Muscle of leg (tissue), 16 donors: ENCODE data around the gene KRT35. TPM values are rescaled to one million over a fixed set of nuclear protein-coding genes. Genes with fewer than 3 reads are reported as not detected.

Experiments
- DNase-seq: peaks from one replicate; pipeline ENCODE4 v3.0.0; 2013
- H3K27ac ChIP-seq: one replicate; pipeline ENCODE4 v1.5.1; 2013; ENCODE audit warnings: mild to moderate bottlenecking, low read length, control low read depth
- H3K27me3 ChIP-seq: one replicate; pipeline ENCODE4 v1.6.1; 2013; ENCODE audit warnings: low read length; ENCODE audit not compliant: control insufficient read depth, insufficient read depth
- H3K36me3 ChIP-seq: one replicate; pipeline ENCODE4 v1.6.1; 2013; ENCODE audit warnings: low read length; ENCODE audit not compliant: control insufficient read depth, insufficient read depth
- H3K4me1 ChIP-seq: one replicate; pipeline ENCODE4 v1.6.1; 2013; ENCODE audit warnings: low read length; ENCODE audit not compliant: control insufficient read depth, insufficient read depth
- H3K4me3 ChIP-seq: one replicate; pipeline ENCODE4 v1.5.1; 2013; ENCODE audit warnings: low read length, control low read depth
- H3K9me3 ChIP-seq: replicated peaks from 2 replicates; pipeline ENCODE4 v1.6.1; 2013; ENCODE audit warnings: low read depth, low read length; ENCODE audit not compliant: control insufficient read depth
- WGBS: methylation state at CpG from one replicate; pipeline ENCODE4 v1.1.5; 2013; ENCODE audit warnings: missing lambda C conversion rate; ENCODE audit not compliant: insufficient coverage; 5-methylcytosine and 5-hydroxymethylcytosine counted together
- long read RNA-seq, 11 donors: transcript quantifications; one replicate each; lab custom pipeline, GENCODE V29; 2026
- polyA plus RNA-seq, 8 donors: library from polyadenylated mRNA; unstranded; fragments of 120-200 nt; gene quantifications; one replicate each; pipeline versions ENCODE4 v1.2.1 to v1.2.3, GENCODE V29; 2013; ENCODE audit warnings: inconsistent platforms in 1 of 8, low replicate concordance in 1 of 8; ENCODE audit not compliant: insufficient read length in 8 of 8, insufficient read depth in 1 of 8
- total RNA-seq: library from RNA; stranded (reverse); fragments of 120-200 nt; gene quantifications from one replicate; pipeline ENCODE4 v1.2.4, GENCODE V29; 2013

KRT35 gene
- not detected for total RNA-seq
- polyA plus RNA-seq = under 1 TPM in 1 of 8 donors, not detected in 7; 0.08 TPM
- long read RNA-seq, donor 1 = 0 reads
- long read RNA-seq, donor 2 = 0 reads
- long read RNA-seq, donor 3 = 0 reads
- long read RNA-seq, donor 4 = 0 reads
- long read RNA-seq, donor 5 = 0 reads
- long read RNA-seq, donor 6 = 0 reads
- long read RNA-seq, donor 7 = 0 reads
- long read RNA-seq, donor 8 = 0 reads
- long read RNA-seq, donor 9 = 0 reads
- long read RNA-seq, donor 10 = 0 reads
- long read RNA-seq, donor 11 = 0 reads

GRCh38 chr17:41481036-41481435 lies at the start of gene KRT35:
Gene KRT35 (minus strand): TSS chr17:41481151. CDS start chr17:41481097, 54 bp downstream.
- no peak within 1 kb of the TSS for H3K27ac ChIP-seq

DNA sequence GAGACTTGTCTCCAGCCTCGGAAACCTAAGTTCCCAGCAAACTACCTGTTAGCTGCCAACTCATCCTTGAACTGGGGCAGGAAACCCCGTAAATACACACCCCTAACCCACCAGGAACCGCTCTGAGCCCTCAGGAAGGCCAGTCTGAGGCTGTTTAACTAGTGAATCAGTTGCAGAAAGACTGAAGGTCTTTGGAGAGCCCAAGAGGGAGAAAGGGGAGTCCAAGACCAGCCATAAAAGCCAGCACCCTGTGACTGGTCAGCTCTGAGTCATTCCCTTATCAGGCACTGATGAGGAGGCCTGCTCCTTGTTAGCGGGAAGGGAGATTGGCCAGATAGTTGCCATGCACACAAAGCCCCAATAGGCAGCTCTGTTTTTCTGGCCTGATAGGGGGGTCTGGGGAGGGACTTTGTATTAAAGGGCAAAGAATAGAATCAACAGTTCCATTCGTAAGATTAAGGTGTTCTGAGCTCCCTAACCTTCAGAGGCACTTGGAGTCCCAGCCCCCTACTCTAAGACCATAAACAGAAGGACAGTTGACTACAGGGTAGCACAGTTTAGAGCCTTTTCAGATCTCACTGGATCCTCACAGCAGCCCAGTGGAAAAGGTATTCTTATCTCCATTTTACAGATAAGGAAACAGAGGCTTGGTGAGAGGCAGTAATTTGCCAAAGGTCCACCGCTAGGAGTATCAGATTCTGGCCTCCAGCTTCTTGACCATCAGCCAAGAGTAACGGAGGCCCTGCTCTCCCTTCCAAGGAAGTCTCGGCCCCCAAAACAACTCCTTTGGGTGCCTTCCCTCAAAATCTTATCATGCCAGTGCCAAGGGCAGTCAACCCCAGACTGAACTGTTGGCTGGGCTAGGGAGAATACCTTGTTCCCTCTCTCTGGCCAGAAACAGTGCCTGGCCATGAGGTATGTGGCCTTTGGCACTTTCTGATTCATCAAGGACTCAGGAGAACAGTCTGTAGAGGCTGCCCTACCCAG lies 49.4 kb upstream of the KRT35 start:
- Histone ChIP-seq H3K4me3 (no peak overlapping the region), H3K4me1 (peaks cover 12% of the 10 kb centered on the region), H3K9me3 (no peaks in the 10 kb centered on the region), H3K27ac (no peak overlapping the region), H3K27me3 (peaks cover 71% of the 10 kb centered on the region), H3K36me3 (no peaks in the 10 kb centered on the region)
- 20% methylated on average over 2 of the region's 8 CpGs for WGBS
- no peak for DNase-seq

More at GRCh38 chr17:41481036-41481435, at the start of gene KRT35:
- Histone ChIP-seq H3K36me3 (no peaks in the 10 kb centered on the region), H3K4me3 (no peak within 1 kb of the TSS), H3K27me3 (peaks cover 2% of the 10 kb centered on the region), H3K4me1 (no peaks in the 10 kb centered on the region), H3K9me3 (no peaks in the 10 kb centered on the region)
- DNase-seq = no peak
- 75% methylated on average over 2 of the region's 2 CpGs for WGBS

- Histone ChIP-seq H3K9me3 (no peaks in the 10 kb centered on the region), H3K27me3 (peaks cover 72% of the 10 kb centered on the region), H3K27ac (no peak overlapping the region), H3K4me1 (peaks cover 12% of the 10 kb centered on the region), H3K36me3 (no peaks in the 10 kb centered on the region), H3K4me3 (no peak overlapping the region)
- 72% methylated on average over 2 of the region's 5 CpGs for WGBS
- no peak for DNase-seq
These were observed 48.6 kb upstream of the KRT35 start for GRCh38 chr17:41529491-41529915.

DNA sequence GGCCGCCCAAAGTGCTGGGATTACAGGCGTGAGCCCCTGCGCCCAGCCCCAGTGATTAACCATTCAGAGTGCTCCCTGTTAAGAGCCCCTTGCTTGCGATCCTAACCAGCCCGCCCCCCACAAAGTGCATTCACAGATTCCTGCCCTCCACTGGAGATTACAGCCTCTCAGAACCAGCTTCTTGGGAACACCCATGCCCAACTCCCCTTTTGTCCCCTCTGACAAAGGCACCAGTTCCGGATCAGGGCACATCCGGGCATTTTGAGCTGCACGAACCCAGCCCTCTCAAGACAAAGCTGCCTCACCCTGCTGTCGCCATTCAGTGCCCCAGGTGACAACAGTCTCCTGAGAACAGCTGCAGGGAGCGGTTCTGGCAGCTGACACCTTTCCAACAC lies 48.0 kb upstream of the KRT35 start:
- Histone ChIP-seq H3K4me1 (peaks cover 12% of the 10 kb centered on the region), H3K27ac (no peak overlapping the region), H3K36me3 (no peaks in the 10 kb centered on the region), H3K27me3 (peaks cover 77% of the 10 kb centered on the region), H3K4me3 (no peak overlapping the region), H3K9me3 (no peaks in the 10 kb centered on the region)
- DNase-seq = no peak
- WGBS = 43% methylated on average over 10 of the region's 10 CpGs

- peaks cover 12% of the 10 kb centered on the region for H3K4me1 ChIP-seq
- H3K9me3 ChIP-seq = no peaks in the 10 kb centered on the region
- H3K4me3 ChIP-seq = no peak overlapping the region
- DNase-seq = no peak
- no peaks in the 10 kb centered on the region for H3K36me3 ChIP-seq
- peaks cover 78% of the 10 kb centered on the region for H3K27me3 ChIP-seq
- 5% methylated on average over 54 of the region's 62 CpGs for WGBS
- H3K27ac ChIP-seq = no peak overlapping the region
These were observed 46.4 kb upstream of the KRT35 start for GRCh38 chr17:41527063-41528023.

DNA sequence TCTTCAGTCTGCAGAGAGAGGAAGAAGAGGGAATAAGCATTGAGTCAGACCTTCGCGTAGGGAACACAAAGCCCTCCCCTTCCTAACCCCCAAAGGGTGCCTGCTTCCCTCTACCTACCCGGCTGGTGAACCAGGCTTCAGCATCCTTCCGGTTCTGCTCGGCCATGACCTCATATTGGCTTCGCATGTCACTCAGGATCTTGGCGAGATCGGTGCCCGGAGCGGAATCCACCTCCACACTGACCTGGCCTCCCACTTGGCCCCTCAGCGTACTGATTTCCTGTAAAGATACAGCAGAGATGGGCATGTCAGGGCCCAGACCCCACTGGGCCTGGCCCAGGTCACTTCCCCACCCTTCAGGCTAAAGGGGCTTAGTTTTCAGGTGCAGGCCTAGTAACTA lies 43.3 kb upstream of the KRT35 start:
- 81% methylated on average over 9 of the region's 11 CpGs for WGBS
- H3K4me3 ChIP-seq = no peak overlapping the region
- peaks cover 63% of the 10 kb centered on the region for H3K27me3 ChIP-seq
- DNase-seq = no peak
- H3K27ac ChIP-seq = no peak overlapping the region
- H3K9me3 ChIP-seq = no peaks in the 10 kb centered on the region
- no peaks in the 10 kb centered on the region for H3K36me3 ChIP-seq
- peaks cover 22% of the 10 kb centered on the region for H3K4me1 ChIP-seq

GRCh38 chr17:41523787-41524186 lies 42.8 kb upstream of the KRT35 start:
- H3K27me3 ChIP-seq = peaks cover 59% of the 10 kb centered on the region

DNA sequence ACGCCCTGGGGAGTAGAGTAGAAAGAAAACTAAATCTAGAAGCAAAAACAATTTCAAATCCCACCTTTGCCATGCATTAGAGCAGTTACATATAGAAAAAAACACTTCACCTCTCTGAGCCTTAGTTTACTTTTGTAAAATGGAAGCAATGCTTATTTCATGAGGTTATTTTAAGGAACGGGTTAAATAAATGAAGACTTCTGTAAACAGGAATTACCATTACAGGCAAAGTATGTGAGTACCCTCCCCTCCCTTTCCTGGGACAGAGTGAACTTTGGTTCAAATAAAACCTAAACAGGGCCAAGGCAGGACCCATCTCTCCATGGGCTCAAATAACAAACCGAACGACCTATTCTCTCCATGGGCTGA lies 42.3 kb upstream of the KRT35 start:
- no CpG with 5 or more reads among the region's 4 CpGs for WGBS
- peaks cover 53% of the 10 kb centered on the region for H3K27me3 ChIP-seq
- H3K27ac ChIP-seq = no peak overlapping the region
- DNase-seq = no peak
- no peaks in the 10 kb centered on the region for H3K9me3 ChIP-seq
- H3K4me3 ChIP-seq = no peak overlapping the region
- H3K36me3 ChIP-seq = no peaks in the 10 kb centered on the region
- peaks cover 20% of the 10 kb centered on the region for H3K4me1 ChIP-seq

More at GRCh38 chr17:41523787-41524186, 42.8 kb upstream of the KRT35 start:
- no peaks in the 10 kb centered on the region for H3K36me3 ChIP-seq
- H3K4me3 ChIP-seq = no peak overlapping the region
- H3K27ac ChIP-seq = no peak overlapping the region
- H3K4me1 ChIP-seq = peaks cover 22% of the 10 kb centered on the region
- H3K9me3 ChIP-seq = no peaks in the 10 kb centered on the region
- WGBS = 81% methylated on average over 19 of the region's 19 CpGs
- no peak for DNase-seq

GRCh38 chr17:41522301-41523224 lies 41.6 kb upstream of the KRT35 start:
- Histone ChIP-seq H3K4me1 (peaks cover 14% of the 10 kb centered on the region), H3K27me3 (peaks cover 48% of the 10 kb centered on the region), H3K36me3 (no peaks in the 10 kb centered on the region), H3K27ac (no peak overlapping the region), H3K4me3 (no peak overlapping the region), H3K9me3 (no peaks in the 10 kb centered on the region)
- DNase-seq = no peak
- WGBS = 66% methylated on average over 10 of the region's 12 CpGs
